ENCODE results near the gene GUCY1A1.

GUCY1A1 gene

DNA sequence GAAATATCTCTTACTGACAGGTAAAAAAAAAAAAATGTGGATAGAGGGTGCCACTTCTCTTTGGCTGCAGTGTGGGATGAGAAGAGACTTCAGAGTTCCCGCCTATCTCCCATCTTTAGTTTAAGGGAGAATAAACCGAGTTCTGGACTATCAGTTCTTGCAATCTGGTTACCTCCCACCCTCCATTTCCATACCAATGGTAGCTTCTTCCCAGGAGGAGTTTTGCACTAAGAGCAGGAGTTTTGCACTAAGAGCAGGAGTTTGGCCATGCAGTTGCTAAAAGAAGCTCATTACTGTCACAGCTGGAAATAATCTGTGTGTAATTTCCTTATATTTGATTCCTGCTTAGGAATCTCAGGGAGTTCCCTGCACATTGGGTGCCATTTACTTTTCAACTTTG, 81.4 kb downstream of the GUCY1A1 start:
- ATAC-seq = no peak
- TF ChIP-seq, protein P1, sequence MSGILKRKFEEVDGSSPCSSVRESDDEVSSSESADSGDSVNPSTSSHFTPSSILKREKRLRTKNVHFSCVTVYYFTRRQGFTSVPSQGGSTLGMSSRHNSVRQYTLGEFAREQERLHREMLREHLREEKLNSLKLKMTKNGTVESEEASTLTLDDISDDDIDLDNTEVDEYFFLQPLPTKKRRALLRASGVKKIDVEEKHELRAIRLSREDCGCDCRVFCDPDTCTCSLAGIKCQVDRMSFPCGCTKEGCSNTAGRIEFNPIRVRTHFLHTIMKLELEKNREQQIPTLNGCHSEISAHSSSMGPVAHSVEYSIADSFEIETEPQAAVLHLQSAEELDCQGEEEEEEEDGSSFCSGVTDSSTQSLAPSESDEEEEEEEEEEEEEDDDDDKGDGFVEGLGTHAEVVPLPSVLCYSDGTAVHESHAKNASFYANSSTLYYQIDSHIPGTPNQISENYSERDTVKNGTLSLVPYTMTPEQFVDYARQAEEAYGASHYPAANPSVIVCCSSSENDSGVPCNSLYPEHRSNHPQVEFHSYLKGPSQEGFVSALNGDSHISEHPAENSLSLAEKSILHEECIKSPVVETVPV (CRISPR knock-in tag; IDR thresholded peaks at IDR 0.05) = no peak
- TF ChIP-seq GLIS3 (CRISPR knock-in tag; IDR thresholded peaks at IDR 0.05) = no peak
- TF ChIP-seq ISL1 (CRISPR knock-in tag; IDR thresholded peaks at IDR 0.05) = no peak
- no peak for TF ChIP-seq BACH2 (CRISPR knock-in tag; IDR thresholded peaks at IDR 0.05; ENCODE audit: borderline replicate concordance)
- no peak for TF ChIP-seq PPARA (CRISPR knock-in tag; IDR thresholded peaks at IDR 0.05; ENCODE audit: borderline replicate concordance)
- TF ChIP-seq, protein P2, sequence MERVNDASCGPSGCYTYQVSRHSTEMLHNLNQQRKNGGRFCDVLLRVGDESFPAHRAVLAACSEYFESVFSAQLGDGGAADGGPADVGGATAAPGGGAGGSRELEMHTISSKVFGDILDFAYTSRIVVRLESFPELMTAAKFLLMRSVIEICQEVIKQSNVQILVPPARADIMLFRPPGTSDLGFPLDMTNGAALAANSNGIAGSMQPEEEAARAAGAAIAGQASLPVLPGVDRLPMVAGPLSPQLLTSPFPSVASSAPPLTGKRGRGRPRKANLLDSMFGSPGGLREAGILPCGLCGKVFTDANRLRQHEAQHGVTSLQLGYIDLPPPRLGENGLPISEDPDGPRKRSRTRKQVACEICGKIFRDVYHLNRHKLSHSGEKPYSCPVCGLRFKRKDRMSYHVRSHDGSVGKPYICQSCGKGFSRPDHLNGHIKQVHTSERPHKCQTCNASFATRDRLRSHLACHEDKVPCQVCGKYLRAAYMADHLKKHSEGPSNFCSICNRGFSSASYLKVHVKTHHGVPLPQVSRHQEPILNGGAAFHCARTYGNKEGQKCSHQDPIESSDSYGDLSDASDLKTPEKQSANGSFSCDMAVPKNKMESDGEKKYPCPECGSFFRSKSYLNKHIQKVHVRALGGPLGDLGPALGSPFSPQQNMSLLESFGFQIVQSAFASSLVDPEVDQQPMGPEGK (CRISPR knock-in tag; IDR thresholded peaks at IDR 0.05; ENCODE audit: borderline replicate concordance) = no peak

- TF ChIP-seq ZFP3 (CRISPR knock-in tag; IDR thresholded peaks at IDR 0.05) (no peak), RARB (CRISPR knock-in tag; IDR thresholded peaks at IDR 0.05) (no peak), ZNF70 (CRISPR knock-in tag; IDR thresholded peaks at IDR 0.05) (no peak), ZNF565 (CRISPR knock-in tag; conservative IDR thresholded peaks at IDR 0.05; ENCODE audit: low read depth) (no peak), OSR1 (CRISPR knock-in tag; IDR thresholded peaks at IDR 0.05) (no peak), CREB5 (CRISPR knock-in tag; IDR thresholded peaks at IDR 0.05; ENCODE audit: low read depth) (no peak), TOX (CRISPR knock-in tag; IDR thresholded peaks at IDR 0.05; ENCODE audit: borderline replicate concordance) (no peak), ZFP30 (CRISPR knock-in tag; IDR thresholded peaks at IDR 0.05) (no peak), ISL1 (CRISPR knock-in tag; IDR thresholded peaks at IDR 0.05) (no peak), ZC3H10 (CRISPR knock-in tag; IDR thresholded peaks at IDR 0.05) (no peak), TCF4 (CRISPR knock-in tag; IDR thresholded peaks at IDR 0.05; ENCODE audit: borderline replicate concordance) (no peak), ESRRG (CRISPR knock-in tag; IDR thresholded peaks at IDR 0.05) (no peak), BACH2 (CRISPR knock-in tag; IDR thresholded peaks at IDR 0.05; ENCODE audit: borderline replicate concordance) (no peak), ARNTL (CRISPR knock-in tag; IDR thresholded peaks at IDR 0.05; ENCODE audit: borderline replicate concordance, low read depth) (no peak), PPARA (CRISPR knock-in tag; IDR thresholded peaks at IDR 0.05; ENCODE audit: borderline replicate concordance) (no peak)
- TF ChIP-seq, protein P2 (CRISPR knock-in tag; IDR thresholded peaks at IDR 0.05; ENCODE audit: borderline replicate concordance) = no peak
- TF ChIP-seq, protein P3, sequence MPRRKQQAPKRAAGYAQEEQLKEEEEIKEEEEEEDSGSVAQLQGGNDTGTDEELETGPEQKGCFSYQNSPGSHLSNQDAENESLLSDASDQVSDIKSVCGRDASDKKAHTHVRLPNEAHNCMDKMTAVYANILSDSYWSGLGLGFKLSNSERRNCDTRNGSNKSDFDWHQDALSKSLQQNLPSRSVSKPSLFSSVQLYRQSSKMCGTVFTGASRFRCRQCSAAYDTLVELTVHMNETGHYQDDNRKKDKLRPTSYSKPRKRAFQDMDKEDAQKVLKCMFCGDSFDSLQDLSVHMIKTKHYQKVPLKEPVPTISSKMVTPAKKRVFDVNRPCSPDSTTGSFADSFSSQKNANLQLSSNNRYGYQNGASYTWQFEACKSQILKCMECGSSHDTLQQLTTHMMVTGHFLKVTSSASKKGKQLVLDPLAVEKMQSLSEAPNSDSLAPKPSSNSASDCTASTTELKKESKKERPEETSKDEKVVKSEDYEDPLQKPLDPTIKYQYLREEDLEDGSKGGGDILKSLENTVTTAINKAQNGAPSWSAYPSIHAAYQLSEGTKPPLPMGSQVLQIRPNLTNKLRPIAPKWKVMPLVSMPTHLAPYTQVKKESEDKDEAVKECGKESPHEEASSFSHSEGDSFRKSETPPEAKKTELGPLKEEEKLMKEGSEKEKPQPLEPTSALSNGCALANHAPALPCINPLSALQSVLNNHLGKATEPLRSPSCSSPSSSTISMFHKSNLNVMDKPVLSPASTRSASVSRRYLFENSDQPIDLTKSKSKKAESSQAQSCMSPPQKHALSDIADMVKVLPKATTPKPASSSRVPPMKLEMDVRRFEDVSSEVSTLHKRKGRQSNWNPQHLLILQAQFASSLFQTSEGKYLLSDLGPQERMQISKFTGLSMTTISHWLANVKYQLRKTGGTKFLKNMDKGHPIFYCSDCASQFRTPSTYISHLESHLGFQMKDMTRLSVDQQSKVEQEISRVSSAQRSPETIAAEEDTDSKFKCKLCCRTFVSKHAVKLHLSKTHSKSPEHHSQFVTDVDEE (CRISPR knock-in tag; IDR thresholded peaks at IDR 0.05) = no peak
- TF ChIP-seq, protein P1 (CRISPR knock-in tag; IDR thresholded peaks at IDR 0.05) = no peak
- TF ChIP-seq, protein P4, sequence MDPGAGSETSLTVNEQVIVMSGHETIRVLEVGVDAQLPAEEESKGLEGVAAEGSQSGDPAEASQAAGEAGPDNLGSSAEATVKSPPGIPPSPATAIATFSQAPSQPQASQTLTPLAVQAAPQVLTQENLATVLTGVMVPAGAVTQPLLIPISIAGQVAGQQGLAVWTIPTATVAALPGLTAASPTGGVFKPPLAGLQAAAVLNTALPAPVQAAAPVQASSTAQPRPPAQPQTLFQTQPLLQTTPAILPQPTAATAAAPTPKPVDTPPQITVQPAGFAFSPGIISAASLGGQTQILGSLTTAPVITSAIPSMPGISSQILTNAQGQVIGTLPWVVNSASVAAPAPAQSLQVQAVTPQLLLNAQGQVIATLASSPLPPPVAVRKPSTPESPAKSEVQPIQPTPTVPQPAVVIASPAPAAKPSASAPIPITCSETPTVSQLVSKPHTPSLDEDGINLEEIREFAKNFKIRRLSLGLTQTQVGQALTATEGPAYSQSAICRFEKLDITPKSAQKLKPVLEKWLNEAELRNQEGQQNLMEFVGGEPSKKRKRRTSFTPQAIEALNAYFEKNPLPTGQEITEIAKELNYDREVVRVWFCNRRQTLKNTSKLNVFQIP (CRISPR knock-in tag; IDR thresholded peaks at IDR 0.05; ENCODE audit: borderline replicate concordance, low read depth) = no peak
- no peak for ATAC-seq
These were observed 82.4 kb downstream of the GUCY1A1 start for GRCh38 chr4:155749041-155749440.

Measured in SK-N-SH treated with all-trans-retinoic acid at 6 μM for 48 hours (cell line).